Brain microvascular endothelial cell (primary cell): ENCODE measurements around the gene RAMP1.

Experiments used
- DNase-seq: peaks from one replicate; pipeline ENCODE4 v3.0.0-alpha.2; 2020
- H3K27ac ChIP-seq: fragments of 250-450 bp; sonication (Bioruptor Pico); 2 replicates; pipeline ENCODE4 v1.5.1; 2020; ENCODE audit warnings: mild to moderate bottlenecking, moderate library complexity
- H3K27me3 ChIP-seq: fragments of 250-450 bp; sonication (Bioruptor Pico); replicated peaks from 2 replicates; pipeline ENCODE4 v1.5.1; 2020; ENCODE audit warnings: mild to moderate bottlenecking
- H3K36me3 ChIP-seq: fragments of 250-450 bp; sonication (Bioruptor Pico); replicated peaks from 2 replicates; pipeline ENCODE4 v1.5.1; 2020; ENCODE audit warnings: mild to moderate bottlenecking
- H3K4me3 ChIP-seq: 2 replicates; pipeline ENCODE4 v1.5.1; 2011; ENCODE audit warnings: low read depth, mild to moderate bottlenecking, control low read depth, low read length, moderate library complexity
- CTCF ChIP-seq: IDR thresholded peaks from 2 replicates; pipeline ENCODE4 v1.5.1; 2011; ENCODE audit warnings: low read depth, mild to moderate bottlenecking, moderate library complexity, low read length, control low read depth, inconsistent platforms; ENCODE audit errors: missing control alignments
- in situ Hi-C: cut with HindIII; loops from 2 replicates; pipeline ENCODE4 v1.10.0; 2017; ENCODE audit warnings: low sequenced_read_pairs, low pct_ligation_motif_present

Gene RAMP1

GRCh38 chr2:237932731-237933131, 73.3 kb downstream of the RAMP1 start:
- Histone ChIP-seq H3K27ac (no peak overlapping the region), H3K27me3 (no peaks in the 10 kb centered on the region), H3K36me3 (no peaks in the 10 kb centered on the region), H3K4me3 (no peak overlapping the region)
- in situ Hi-C loops = no loop called here
- DNase-seq = peak; percentile 14
- no peak for TF ChIP-seq CTCF

GRCh38 chr2:237934186-237934585, 74.8 kb downstream of the RAMP1 start:
- no peak overlapping the region for H3K4me3 ChIP-seq
- no peak overlapping the region for H3K27ac ChIP-seq
- no peak for TF ChIP-seq CTCF
- H3K27me3 ChIP-seq = no peaks in the 10 kb centered on the region
- in situ Hi-C loops = no loop called here
- DNase-seq = no peak
- H3K36me3 ChIP-seq = no peaks in the 10 kb centered on the region

GRCh38 chr2:237935740-237936452, 76.5 kb downstream of the RAMP1 start:
- Histone ChIP-seq H3K4me3 (no peak overlapping the region), H3K36me3 (no peaks in the 10 kb centered on the region), H3K27ac (no peak overlapping the region), H3K27me3 (no peaks in the 10 kb centered on the region)
- in situ Hi-C loops = no loop called here
- no peak for TF ChIP-seq CTCF
- no peak for DNase-seq

GRCh38 chr2:237939251-237939650, 79.8 kb downstream of the RAMP1 start:
- in situ Hi-C loops = no loop called here

GRCh38 chr2:237940828-237941227, 81.4 kb downstream of the RAMP1 start:
- TF ChIP-seq CTCF = no peak
- H3K36me3 ChIP-seq = no peaks in the 10 kb centered on the region
- H3K27me3 ChIP-seq = no peaks in the 10 kb centered on the region
- in situ Hi-C loops = no loop called here
- no peak overlapping the region for H3K27ac ChIP-seq
- H3K4me3 ChIP-seq = no peak overlapping the region
- no peak for DNase-seq

More at GRCh38 chr2:237939251-237939650, 79.8 kb downstream of the RAMP1 start:
- no peak for TF ChIP-seq CTCF
- no peak overlapping the region for H3K27ac ChIP-seq
- no peak for DNase-seq
- no peaks in the 10 kb centered on the region for H3K27me3 ChIP-seq
- no peaks in the 10 kb centered on the region for H3K36me3 ChIP-seq
- H3K4me3 ChIP-seq = no peak overlapping the region

- in situ Hi-C loops = no loop called here
- no peak overlapping the region for H3K27ac ChIP-seq
- no peak for TF ChIP-seq CTCF
- no peaks in the 10 kb centered on the region for H3K27me3 ChIP-seq
- H3K36me3 ChIP-seq = no peaks in the 10 kb centered on the region
- no peak overlapping the region for H3K4me3 ChIP-seq
- no peak for DNase-seq
Observed at GRCh38 chr2:237941239-237941638, 81.8 kb downstream of the RAMP1 start.
